SIG-M5 (cell line): ENCODE measurements around the gene PBRM1.

ENCODE experiments used
- DNase-seq: peaks from one replicate; lab custom pipeline; 2025; lab: John Stamatoyannopoulos, UW

PBRM1 gene

DNA sequence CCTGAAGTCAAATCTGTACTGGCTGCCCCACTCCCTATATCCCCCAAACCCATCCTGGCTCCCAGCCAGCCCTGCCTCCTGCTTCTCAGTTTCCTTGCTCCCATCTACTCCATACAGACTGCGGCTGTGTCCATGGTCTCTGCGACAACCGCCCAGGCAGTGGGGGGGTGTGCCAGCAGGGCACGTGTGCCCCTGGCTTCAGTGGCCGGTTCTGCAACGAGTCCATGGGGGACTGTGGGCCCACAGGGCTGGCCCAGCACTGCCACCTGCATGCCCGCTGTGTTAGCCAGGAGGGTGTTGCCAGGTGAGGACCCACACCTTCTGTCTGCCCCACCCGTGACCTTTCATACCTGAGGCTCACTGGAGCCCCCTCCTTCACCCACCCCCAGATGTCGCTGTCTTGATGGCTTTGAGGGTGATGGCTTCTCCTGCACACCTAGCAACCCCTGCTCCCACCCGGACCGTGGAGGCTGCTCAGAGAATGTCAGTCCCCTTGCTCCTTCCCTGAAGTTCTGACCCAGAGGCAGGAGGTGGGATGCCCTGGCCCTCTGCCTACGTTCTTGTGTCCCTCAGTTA is 175.9 kb downstream of the PBRM1 start:
- DNase-seq: no peak

- no peak for DNase-seq
Measured at GRCh38 chr3:52507359-52507758, 178.4 kb downstream of the PBRM1 start.

- DNase-seq: no peak
Measured at GRCh38 chr3:52506266-52506966, 179.3 kb downstream of the PBRM1 start.

DNA sequence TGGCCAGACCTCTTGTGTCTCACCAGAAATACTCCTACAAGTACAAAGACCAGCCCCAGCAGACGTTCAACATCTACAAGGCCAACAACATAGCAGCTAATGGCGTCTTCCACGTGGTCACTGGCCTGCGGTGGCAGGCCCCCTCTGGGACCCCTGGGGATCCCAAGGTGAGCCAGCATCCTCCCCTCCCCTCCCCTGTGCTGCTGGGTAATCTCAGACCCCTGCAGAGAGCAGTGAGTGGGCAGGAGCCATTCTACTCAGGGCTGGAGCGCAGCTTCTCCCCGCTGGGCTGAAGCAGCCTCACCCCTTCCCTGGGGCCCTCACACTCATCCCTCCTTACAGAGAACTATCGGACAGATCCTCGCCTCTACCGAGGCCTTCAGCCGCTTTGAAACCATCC is 180.7 kb downstream of the PBRM1 start:
- no peak for DNase-seq

DNA sequence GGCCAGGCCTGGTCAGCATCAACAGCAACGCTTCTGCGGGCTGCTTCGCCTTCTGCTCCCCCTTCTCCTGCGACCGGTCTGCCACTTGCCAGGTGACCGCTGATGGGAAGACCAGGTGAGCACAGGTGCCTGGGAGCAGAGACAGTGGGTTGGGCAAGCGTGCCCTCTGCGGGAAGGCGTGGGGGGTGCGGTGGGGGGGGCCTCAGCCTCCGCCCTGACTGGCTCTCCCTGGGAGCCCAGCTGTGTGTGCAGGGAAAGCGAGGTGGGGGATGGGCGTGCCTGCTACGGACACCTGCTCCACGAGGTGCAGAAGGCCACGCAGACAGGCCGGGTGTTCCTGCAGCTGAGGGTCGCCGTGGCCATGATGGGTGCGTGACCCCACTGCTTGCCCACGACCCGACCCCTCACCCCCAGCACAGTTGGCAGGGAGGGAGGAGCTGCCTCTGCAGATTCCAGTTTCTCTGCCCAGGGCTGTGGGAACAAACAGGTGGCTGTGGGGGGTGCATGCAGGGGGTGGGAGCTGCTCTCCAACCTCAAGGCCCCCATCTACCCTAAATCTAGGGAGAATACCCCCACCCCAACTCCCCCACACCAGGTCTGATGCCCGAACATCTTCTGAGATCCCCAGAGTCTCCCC is 181.8 kb downstream of the PBRM1 start:
- no peak for DNase-seq

- DNase-seq: no peak
Measured at GRCh38 chr3:52502808-52503350, 182.8 kb downstream of the PBRM1 start.

DNA sequence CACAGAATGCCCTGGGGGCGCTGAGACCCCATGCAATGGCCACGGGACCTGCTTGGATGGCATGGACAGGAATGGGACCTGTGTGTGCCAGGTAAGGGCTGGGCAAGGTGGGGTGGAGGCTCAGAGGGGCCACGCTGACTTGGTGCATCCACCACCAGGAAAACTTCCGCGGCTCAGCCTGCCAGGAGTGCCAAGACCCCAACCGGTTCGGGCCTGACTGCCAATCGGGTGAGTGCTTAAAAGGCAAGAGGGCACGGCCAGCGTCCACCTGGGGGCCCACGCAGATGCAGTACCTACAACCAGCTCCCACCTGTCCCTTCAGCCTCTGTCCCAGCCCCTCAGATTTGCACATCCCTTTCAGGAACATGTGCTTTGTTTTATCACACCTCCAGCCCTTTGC is 183.7 kb downstream of the PBRM1 start:
- DNase-seq: no peak

GRCh38 chr3:52501046-52501445 is 184.7 kb downstream of the PBRM1 start:
- DNase-seq: no peak

DNA sequence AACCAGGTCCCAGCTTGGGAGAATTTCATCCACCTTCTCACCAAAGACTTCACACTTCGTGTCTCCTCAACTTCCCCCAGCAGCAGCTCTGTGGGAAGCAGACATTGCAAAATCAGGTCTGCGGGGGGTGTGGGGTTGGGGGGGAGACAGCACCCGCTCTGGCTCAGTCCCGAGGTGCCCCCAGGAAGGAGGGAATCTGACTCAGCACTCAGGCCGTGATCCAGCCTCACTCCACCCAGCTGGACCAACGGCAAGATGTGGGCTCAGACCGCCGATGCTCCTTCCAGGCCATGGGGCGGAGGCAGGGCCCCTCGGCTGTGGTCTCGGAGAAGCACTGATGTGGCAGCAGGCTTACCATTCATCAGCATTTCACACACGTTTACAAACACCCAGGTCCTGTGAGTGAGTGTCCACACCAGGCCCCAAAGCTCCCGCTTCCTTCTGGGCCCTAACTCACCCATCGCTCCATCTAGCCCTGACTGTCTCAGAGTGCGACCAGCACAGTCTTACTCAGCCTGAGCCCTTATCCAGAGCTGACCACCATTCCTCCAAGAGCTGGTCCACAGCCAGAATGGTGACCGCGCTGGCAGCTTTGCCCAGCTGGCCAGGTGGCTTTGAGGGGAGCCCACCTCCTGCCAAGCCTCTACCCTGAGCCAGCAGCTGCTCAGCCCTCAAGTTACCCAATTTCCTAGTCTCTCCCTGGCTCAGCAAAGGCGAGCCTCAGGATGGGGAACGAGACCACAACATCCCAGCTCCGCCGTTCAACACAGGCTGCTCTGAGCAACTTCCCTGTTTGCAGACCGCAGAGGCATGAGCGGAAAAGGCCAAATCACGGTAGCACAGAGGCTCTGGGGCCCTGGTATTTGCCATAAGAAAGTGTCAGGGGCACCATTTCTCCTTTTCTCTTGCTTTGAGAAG is 187.3 kb downstream of the PBRM1 start:
- peak; percentile 98 for DNase-seq

DNA sequence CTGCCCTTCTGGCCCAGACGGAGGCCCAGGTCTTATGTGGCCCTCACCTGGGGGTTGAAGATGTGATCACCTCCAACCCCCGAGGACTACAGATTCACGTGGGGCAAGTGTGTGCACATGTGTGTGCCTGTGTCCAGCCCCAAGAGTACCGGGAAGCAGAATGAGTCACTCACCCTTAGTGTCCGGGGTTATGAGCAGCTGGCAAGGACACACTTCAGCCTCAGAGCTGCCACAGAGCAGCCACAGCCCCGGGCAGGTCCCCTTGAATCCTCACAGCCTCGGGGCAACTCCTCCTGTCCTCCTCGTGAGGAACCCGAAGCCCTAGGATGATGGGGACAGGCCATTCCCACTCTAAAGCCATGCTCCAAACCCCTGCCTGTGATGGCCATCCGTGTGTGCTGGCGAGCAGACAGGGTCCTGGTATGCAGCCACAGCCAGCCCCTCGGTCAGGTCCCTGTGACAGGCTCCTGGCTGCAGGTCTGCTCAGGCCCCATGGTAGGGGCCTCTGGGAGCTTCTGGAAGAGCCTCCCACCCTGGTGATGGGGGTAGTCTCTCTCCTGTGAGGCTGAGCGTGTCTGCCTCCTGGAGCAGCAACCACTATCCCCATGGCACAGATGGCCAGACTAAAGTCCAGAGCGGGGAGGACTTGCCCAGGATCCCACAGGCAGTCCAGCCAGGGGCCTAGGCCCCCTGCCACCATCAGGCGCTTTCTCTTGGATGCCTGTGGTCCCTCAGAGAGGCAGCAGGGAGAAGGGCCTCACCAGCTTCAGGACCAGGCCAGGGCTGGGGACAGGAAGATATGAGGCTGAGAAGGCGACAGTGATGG is 189.7 kb downstream of the PBRM1 start:
- no peak for DNase-seq
